Islet of Langerhans (tissue), 1 donor: Measurements from ENCODE around the gene DPH2.

Source experiments
- FAIRE-seq: peaks from one replicate; lab custom pipeline; 2011; peaks lifted over from hg19 to GRCh38; lab: Jason Lieb, UNC

DPH2 gene, protein sequence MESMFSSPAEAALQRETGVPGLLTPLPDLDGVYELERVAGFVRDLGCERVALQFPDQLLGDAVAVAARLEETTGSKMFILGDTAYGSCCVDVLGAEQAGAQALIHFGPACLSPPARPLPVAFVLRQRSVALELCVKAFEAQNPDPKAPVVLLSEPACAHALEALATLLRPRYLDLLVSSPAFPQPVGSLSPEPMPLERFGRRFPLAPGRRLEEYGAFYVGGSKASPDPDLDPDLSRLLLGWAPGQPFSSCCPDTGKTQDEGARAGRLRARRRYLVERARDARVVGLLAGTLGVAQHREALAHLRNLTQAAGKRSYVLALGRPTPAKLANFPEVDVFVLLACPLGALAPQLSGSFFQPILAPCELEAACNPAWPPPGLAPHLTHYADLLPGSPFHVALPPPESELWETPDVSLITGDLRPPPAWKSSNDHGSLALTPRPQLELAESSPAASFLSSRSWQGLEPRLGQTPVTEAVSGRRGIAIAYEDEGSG

GRCh38 chr1:43969746-43970466 is at the start of gene DPH2:
Gene DPH2 (plus strand): TSS chr1:43970010. CDS start chr1:43970176, 166 bp downstream.
- peak; percentile 94 for FAIRE-seq

GRCh38 chr1:43921022-43921421 is 48.8 kb upstream of the DPH2 start:
- no peak for FAIRE-seq

GRCh38 chr1:43924516-43924915 is 45.3 kb upstream of the DPH2 start:
- no peak for FAIRE-seq

DNA sequence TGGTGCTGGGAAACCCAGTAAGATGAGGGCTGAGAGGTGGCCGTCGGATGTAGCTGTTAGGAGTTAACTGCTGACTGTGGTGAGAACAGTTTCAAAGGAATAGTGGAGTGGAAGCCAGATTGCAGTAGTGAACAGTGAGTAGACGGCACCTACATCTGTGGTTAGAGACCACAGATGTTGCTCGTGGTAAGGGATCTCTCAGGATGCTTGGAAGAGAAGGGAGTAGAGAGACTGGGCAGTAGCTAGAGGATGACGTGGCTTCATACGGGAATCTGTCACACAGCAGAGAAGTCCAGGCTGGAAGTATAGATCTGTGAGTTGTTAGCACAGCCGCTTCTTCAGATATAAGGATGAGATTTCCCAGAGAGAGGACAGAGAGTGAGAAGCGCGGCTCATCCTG is 44.0 kb upstream of the DPH2 start:
- no peak for FAIRE-seq

GRCh38 chr1:43930168-43930948 is 39.5 kb upstream of the DPH2 start:
- FAIRE-seq = no peak

DNA sequence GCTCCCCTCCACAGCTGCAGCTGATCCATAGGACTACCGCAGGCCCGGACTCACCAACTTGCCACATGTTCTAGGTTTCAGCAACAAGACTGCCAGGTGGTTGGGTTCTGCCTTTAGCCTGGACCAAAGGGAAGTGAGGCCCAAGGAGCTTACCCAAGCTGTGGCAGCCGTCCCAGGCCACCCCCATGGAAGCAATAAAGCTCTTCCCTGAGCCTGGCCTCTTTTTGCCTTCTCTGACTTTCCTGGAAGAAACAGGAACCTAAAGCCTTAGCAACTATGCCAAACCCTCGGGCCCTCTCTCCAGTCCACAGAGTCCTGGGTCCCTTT is 38.9 kb upstream of the DPH2 start:
- no peak for FAIRE-seq

GRCh38 chr1:43931711-43932660 is 37.8 kb upstream of the DPH2 start:
- no peak for FAIRE-seq

DNA sequence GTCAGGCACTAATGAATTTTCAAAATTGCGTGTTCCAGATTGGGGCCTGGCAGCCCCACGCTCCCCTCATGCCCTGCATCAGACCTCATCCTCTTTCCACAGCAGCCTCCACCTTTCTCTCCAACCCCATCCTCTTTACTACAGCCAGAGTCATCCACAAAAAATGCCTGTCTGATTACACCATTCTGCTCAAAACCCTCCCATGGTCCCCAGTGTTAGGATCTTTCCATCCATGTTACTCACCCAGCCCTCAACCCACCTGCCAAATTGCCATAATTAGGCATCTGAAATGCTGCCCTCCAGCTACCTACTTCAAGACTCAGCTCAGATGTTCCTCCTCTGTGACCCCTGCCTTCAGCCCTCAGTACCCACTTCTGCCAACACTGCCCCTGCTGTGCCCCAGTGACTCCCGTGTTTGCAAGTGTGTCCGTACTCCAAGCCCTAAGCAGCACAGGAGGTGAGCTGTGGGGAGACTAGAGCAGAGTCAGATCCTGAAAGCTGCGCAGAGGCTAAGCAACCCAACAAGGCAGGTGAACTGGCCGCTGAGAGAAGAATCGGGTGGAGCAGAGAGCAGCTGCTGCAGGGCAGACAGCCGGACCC is 36.9 kb upstream of the DPH2 start:
- FAIRE-seq = no peak

GRCh38 chr1:43933386-43934100 is 36.3 kb upstream of the DPH2 start, which contains the start of gene ARTN:
Gene ARTN (plus strand): TSS chr1:43933801. CDS start chr1:43935657, 1,856 bp downstream.
- no peak for FAIRE-seq

GRCh38 chr1:43934101-43934985 is 35.5 kb upstream of the DPH2 start:
- no peak for FAIRE-seq

GRCh38 chr1:43934986-43935324 is 34.9 kb upstream of the DPH2 start:
- FAIRE-seq = no peak

GRCh38 chr1:43935711-43936427 is 33.9 kb upstream of the DPH2 start:
- FAIRE-seq = no peak

DNA sequence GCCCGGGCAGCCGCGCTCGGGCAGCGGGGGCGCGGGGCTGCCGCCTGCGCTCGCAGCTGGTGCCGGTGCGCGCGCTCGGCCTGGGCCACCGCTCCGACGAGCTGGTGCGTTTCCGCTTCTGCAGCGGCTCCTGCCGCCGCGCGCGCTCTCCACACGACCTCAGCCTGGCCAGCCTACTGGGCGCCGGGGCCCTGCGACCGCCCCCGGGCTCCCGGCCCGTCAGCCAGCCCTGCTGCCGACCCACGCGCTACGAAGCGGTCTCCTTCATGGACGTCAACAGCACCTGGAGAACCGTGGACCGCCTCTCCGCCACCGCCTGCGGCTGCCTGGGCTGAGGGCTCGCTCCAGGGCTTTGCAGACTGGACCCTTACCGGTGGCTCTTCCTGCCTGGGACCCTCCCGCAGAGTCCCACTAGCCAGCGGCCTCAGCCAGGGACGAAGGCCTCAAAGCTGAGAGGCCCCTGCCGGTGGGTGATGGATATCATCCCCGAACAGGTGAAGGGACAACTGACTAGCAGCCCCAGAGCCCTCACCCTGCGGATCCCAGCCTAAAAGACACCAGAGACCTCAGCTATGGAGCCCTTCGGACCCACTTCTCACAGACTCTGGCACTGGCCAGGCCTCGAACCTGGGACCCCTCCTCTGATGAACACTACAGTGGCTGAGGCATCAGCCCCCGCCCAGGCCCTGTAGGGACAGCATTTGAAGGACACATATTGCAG is 33.2 kb upstream of the DPH2 start:
- FAIRE-seq = no peak

DNA sequence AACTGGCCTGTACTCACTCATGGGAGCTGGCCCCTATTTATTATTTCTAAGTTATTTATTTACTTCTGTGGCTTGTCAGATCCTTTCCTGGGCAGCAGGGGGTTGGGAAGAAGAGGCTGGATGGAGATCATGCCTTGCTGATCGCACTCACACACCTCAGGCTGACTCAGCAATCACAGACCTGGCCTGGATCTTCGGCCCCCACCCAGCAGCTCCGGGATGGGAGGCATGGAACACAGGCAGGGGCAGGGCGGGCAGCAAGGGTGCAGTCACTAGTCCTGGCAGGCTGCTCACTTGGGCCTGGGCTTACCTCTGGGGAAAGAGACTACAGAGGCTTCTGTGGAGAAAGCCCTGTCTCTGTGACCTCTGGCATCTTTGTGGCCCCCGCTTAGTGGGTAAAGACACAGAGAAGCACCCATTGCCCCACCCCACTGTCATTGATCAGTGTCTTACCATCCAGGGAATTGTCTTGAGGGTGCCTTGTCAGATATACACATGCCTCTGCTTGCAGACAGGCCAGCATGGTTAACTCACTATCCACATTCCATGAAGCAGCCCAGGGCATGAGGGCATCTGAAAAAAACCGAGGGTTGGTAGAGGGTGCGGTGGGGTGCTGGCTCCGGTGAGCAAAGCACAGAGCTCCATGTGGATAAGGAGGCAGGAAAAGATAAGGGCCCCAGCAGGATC is 32.5 kb upstream of the DPH2 start:
- no peak for FAIRE-seq

GRCh38 chr1:43938383-43938782 is 31.4 kb upstream of the DPH2 start:
- no peak for FAIRE-seq

DNA sequence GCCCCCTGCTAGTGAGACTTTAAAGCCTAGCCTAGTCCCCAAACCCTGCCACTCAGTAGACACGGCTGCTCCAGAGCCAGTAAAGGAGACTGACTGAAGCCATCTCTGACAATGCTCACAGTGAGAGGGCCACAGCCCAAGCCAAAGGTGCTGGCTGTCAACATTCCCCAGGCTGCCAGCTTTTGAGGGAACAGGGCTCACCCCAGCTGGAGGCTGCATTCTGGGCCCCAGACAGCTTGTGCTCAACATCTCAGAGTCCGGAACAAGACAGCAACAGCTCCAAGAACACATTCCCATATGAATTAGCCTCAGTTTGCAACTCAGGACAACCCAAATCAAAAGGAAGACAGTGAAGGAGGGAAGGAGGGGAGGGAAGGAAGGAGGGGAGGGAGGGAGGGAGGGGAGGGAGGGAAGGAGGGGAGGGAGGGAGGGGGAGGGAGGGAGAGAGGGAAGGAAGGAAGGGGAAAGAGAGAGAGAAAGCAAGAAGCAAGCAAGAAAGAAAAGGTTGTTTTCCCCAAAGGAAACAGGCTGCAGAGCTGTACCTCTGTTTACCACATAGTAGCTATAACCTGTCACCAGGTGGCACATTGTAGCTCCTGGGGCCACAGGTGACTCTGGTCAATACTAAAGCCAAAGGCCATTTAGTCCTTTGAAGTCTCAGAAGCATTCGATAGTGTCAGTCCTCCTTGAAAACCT is 30.8 kb upstream of the DPH2 start:
- FAIRE-seq = no peak

DNA sequence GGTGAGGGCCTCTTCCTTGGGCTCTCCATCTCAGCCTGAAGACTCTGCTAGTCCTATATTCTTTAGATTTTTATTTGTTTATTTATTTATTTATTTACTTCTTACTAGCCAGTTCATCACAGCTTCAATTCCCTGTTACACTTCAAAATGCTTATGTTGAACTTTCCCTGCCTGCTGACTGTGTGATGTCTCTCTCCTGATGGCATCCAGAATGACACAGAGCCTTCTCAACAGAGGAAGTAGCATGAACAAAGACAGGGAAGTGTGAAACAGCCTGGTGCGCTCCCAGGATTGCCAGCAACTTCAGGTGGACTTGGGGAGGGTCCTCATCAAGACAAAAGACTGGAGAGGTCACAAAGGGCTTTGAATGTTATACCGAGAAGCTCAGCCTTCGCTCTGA is 27.4 kb upstream of the DPH2 start:
- FAIRE-seq = no peak
